Kidney epithelial cell (primary cell): ENCODE data around the gene ACTMAP. TPM values are rescaled to one million over a fixed set of nuclear protein-coding genes. Genes with fewer than 3 reads are reported as not detected.
"Not testable (repeated sequence)": the region's sequence is repeated elsewhere in the genome, so short reads cannot be mapped to it uniquely, and the experiment has no call there.

Source experiments
- DNase-seq: peaks from one replicate; pipeline ENCODE4 v3.0.0-alpha.2; 2010; ENCODE audit warnings: low read depth
- H3K27me3 ChIP-seq: 2 replicates; pipeline ENCODE4 v1.6.0; 2011; ENCODE audit warnings: low read length; ENCODE audit not compliant: control insufficient read depth, insufficient read depth
- H3K36me3 ChIP-seq: 2 replicates; pipeline ENCODE4 v1.5.1; 2011; ENCODE audit warnings: low read length; ENCODE audit not compliant: control insufficient read depth, insufficient read depth
- H3K4me3 ChIP-seq: 2 replicates; pipeline ENCODE4 v1.5.1; 2011; ENCODE audit warnings: low read depth, mild to moderate bottlenecking, control low read depth, low read length
- total RNA-seq: library from RNA; depleted of rRNA; stranded (reverse); fragments of >200 nt; gene quantifications from 2 replicates; pipeline ENCODE4 v1.2.3, GENCODE V29; 2015
- TF ChIP-seq, protein P1 (sequence below): IDR thresholded peaks from 2 replicates; pipeline ENCODE4 v1.5.1; 2011; ENCODE audit warnings: mild to moderate bottlenecking, moderate library complexity, low read length, control low read depth, inconsistent platforms; ENCODE audit not compliant: insufficient read depth, poor library complexity, severe bottlenecking

The ACTMAP gene
- total RNA-seq, 1 donor from 2014 or later: 7.2 TPM

DNA sequence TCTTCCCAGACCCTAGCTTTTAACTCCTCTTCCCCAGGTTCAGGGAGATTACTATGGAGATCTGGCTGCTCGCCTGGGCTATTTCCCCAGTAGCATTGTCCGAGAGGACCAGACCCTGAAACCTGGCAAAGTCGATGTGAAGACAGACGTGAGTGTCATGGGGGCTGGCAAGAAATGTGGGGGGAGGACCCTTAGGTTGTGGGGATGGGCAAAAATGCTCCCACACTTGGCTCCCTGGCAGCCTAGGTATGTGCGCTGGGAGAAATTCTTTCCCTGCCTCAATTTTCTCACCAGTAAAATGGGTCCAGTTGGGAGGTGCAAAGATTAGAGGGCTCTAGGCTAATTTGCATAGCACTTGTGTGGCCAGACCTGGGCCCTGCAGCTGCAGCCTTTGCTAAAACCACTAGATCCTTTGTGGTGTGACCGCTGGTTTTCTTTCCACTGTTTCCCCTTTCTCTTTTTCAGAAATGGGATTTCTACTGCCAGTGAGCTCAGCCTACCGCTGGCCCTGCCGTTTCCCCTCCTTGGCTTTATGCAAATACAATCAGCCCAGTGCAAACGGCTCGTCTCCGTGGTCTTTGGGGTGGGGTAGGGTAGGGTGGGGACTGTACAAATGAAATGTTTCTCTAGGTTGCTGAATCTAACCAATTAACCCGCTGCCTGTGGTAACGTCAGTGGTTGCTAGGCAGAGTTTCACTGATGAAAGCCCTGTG, 26.8 kb upstream of the ACTMAP start:
- no peaks in the 10 kb centered on the region for H3K27me3 ChIP-seq
- peak overlapping the region; percentile 49 for H3K4me3 ChIP-seq
- H3K36me3 ChIP-seq: no peaks in the 10 kb centered on the region
- TF ChIP-seq, protein P1, sequence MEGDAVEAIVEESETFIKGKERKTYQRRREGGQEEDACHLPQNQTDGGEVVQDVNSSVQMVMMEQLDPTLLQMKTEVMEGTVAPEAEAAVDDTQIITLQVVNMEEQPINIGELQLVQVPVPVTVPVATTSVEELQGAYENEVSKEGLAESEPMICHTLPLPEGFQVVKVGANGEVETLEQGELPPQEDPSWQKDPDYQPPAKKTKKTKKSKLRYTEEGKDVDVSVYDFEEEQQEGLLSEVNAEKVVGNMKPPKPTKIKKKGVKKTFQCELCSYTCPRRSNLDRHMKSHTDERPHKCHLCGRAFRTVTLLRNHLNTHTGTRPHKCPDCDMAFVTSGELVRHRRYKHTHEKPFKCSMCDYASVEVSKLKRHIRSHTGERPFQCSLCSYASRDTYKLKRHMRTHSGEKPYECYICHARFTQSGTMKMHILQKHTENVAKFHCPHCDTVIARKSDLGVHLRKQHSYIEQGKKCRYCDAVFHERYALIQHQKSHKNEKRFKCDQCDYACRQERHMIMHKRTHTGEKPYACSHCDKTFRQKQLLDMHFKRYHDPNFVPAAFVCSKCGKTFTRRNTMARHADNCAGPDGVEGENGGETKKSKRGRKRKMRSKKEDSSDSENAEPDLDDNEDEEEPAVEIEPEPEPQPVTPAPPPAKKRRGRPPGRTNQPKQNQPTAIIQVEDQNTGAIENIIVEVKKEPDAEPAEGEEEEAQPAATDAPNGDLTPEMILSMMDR: no peak
- DNase-seq: peak; percentile 79

DNA sequence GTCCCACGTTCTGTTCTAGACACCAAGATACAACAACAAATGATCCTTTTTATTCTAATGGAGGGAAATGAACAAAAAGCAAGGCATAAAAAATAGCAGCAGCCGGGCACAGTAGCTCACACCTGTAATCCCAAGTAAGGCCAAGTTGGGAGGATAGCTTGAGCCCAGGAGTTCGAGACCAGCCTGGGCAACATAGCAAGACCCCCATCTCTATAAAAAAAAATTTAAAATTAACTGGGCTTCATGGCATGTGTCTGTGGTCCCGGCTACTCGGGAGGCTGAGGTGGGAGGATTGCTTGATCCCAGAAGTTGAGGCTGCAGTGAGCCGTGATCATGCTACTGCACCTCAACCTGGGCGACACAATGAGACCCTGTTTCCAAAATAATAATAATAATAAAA, 26.1 kb upstream of the ACTMAP start:
- TF ChIP-seq, protein P1: no peak
- Histone ChIP-seq H3K27me3 (no peaks in the 10 kb centered on the region), H3K36me3 (no peaks in the 10 kb centered on the region), H3K4me3 (no peak overlapping the region)
- no peak for DNase-seq

DNA sequence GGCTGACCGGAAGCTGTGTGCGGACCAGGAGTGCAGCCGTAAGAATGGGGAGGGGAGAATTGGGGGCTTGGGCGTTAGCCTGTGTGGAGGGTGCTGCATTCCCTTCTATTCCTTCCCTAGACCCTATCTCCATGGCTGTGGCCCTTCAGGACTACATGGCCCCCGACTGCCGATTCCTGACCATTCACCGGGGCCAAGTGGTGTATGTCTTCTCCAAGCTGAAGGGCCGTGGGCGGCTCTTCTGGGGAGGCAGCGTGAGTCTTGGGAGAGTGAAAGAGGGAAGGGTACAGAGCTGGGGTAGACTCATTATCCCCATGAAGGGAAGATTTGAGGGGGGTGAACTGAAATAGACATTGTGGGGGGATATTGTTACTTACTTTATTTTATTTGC, 25.4 kb upstream of the ACTMAP start:
- Histone ChIP-seq H3K27me3 (no peaks in the 10 kb centered on the region), H3K36me3 (no peaks in the 10 kb centered on the region), H3K4me3 (no peak overlapping the region)
- TF ChIP-seq, protein P1: no peak
- no peak for DNase-seq

DNA sequence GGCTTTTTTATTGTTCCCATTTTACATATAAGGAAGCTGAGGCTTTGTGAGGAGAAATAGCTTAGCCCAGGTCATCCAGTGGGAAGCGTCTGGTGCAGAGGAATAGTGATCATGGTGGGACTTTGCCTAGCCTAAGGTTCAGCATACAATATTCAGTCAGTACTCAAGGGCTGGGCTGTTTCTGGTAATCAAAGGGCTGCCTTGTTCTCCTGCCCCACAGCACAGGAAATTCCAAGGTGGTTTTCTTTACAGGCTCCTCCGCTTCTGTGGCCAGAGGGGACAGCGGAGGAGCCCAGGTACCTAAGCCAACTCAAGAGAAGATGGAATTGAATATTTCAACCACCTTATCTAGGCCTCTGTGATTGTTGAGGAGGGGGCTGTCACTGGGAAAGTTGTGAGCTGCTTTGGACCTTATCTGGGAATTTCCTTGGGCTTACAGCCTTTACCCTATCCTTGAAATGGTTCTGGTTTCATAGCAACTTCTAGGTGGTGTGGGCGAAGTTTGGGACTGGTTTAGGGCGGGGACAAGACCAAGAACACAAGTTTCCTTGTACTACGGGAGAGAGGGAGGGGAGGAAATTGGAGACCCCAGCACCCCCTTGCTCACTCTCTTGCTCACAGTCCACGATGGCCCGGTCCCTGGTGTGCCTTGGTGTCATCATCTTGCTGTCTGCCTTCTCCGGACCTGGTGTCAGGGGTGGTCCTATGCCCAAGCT, 24.8 kb upstream of the ACTMAP start, which contains the start of gene MIA:
TSS of gene MIA (plus strand) at position 606 of the 716 bp plus-strand sequence. CDS start at position 628, 22 bp downstream.
- Histone ChIP-seq H3K27me3 (no peaks in the 10 kb centered on the region), H3K4me3 (no peak within 1 kb of the TSS), H3K36me3 (no peaks in the 10 kb centered on the region)
- DNase-seq: no peak
- TF ChIP-seq, protein P1: no peak

DNA sequence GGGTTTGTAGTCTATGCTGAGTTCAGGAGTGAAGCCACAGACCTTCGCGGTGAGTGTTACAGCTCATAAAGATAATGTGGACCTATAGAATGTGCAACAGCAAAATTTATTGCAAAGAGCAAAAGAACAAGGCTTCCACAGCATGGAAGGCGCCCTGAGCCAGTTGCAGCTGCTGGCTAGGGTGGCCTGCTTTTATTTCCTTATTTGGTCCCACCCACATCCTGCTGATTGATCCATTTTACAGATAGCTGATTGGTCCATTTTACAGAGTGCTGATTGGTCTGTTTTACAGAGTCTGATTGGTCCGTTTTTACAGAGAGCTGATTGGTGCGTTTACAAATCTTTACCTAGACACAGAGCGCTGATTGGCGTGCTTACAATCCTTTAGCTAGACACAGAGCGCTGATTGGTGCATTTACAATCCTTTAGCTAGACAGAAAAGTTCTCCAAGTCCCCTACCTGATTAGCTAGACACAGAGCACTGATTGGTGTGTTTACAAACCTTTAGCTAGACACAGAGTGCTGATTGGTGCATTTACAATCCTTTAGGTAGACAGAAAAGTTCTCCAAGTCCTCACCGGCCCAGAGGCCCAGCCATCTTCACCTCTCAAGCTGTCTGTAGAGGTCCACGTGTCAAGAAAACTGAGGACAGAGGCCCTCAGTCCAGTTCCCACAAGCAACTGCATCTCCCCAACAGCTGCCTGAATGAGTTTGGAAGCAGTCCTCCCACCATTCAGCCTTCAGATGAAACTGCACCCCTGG, 21.0 kb upstream of the ACTMAP start:
- H3K36me3 ChIP-seq, H3K4me3 ChIP-seq, H3K27me3 ChIP-seq, DNase-seq: not testable (repeated sequence)

DNA sequence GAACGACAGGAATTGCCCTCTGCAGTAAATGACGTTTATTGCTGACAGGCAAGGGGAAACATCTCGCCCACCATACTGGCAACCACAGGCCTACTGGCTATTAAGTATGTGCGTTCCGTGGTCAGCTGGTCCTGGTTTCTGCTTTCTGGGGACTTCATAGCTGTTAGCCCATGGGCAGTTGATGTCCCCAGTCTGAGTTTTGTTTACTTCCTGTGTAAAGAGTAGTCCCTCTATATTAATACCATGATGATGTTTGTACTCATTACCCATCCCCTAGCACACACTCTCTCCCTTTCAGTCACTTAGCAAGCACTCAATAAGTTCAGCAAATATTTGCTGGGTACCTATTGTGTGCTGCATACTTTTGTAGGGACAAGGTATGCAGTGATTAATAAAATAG, 18.6 kb upstream of the ACTMAP start:
- TF ChIP-seq, protein P1: no peak
- H3K27me3 ChIP-seq: no peaks in the 10 kb centered on the region
- H3K36me3 ChIP-seq: peaks cover 3% of the 10 kb centered on the region
- no peak for DNase-seq
- no peak overlapping the region for H3K4me3 ChIP-seq

DNA sequence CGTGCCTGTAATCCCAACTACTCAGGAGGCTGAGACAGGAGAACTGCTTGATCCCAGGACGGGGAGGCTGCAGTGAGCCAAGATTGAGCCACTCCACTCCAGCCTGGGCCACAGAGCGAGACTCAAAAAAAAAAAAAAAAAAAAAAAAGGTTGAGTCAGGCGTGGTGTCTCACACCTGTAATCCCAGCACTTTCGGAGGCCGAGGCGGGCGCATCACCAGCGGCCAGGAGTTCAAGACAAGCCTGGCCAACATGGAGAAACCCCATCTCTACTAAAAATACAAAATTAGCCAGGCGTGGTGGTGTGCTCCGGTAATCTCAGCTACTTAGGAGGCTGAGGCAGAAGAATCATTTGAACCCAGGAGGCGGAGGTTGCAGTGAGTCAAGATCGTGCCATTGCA, 16.1 kb upstream of the ACTMAP start:
- H3K36me3 ChIP-seq, H3K27me3 ChIP-seq, H3K4me3 ChIP-seq, DNase-seq: not testable (repeated sequence)
